GM21619 (cell line): ENCODE measurements around the gene NKAPL.

Source experiments
- ATAC-seq: cut with Tn5 transposase; IDR thresholded peaks from one replicate; pipeline ENCODE4 v1.9.1; 2021; ENCODE audit not compliant: unreplicated experiment

NKAPL gene

GRCh38 chr6:28245206-28245941, 13.7 kb upstream of the NKAPL start:
- ATAC-seq: no peak

DNA sequence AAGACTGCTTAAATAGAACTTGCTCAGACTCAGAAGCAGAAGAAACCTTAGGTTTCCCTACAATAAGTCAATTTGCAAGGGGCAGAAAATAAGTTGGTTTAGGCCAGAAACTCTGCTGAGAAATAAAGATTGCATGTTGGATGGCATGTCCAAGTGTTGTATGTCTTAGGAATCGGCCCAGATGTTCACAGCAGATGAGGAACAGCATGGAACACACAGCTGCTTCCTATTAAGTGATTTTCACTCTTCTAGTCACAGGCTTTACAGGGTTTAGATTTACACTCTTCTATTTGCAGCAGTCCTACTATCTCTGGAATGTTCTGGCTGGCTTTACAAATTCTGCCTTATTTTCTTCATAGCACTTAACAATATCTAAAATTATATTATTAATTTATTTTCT, 10.2 kb upstream of the NKAPL start:
- ATAC-seq: no peak

DNA sequence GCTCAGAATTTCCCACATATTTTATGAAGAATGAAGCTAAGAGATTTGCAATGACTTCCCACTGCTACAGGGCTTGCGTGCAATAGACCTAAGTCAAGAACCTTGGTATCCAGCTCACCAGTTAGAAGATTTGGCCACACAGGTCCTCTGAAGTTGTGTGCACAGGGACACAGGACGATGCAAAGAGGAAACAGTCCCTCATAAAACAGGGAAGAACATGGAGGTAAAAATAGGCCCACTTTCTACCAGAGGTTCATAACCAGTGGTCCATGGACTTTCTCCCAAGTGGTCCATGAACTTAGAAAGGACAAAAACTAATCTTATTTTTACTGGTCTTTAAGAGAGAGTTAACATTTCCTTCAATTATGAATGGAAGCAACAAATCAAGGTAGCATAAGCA, 8.3 kb upstream of the NKAPL start:
- no peak for ATAC-seq

GRCh38 chr6:28251661-28252008, 7.5 kb upstream of the NKAPL start:
- peak; percentile 40 for ATAC-seq

- peak; percentile 79 for ATAC-seq
These were observed 6.8 kb upstream of the NKAPL start, which contains the start of gene ZKSCAN4 for GRCh38 chr6:28252009-28252975. Gene ZKSCAN4 (minus strand): TSS chr6:28252269. CDS start chr6:28251980, 289 bp downstream.

DNA sequence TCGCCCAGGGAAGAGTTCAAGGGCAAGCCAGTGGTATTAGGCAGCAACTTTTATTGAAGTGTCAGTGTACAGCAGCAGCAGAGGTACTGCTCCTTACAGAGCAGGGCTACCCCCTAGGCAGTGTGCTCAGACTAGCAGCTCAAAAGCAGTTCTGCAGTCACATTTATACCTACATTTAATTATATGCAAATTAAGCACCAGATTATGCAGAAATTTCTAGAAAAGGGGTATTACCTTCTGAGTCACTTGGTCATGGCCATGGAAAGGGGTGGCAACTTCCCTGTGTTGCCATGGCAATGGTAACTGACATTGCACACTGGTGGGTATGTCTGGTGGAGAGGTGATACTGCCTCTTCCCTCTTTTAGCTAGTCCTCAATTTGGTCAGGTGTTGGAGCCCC, 5.0 kb upstream of the NKAPL start:
- ATAC-seq: no peak

- ATAC-seq: no peak
These were observed 2.1 kb upstream of the NKAPL start for GRCh38 chr6:28257042-28257441.

GRCh38 chr6:28263922-28264321, 4.8 kb downstream of the NKAPL start:
- ATAC-seq: no peak

DNA sequence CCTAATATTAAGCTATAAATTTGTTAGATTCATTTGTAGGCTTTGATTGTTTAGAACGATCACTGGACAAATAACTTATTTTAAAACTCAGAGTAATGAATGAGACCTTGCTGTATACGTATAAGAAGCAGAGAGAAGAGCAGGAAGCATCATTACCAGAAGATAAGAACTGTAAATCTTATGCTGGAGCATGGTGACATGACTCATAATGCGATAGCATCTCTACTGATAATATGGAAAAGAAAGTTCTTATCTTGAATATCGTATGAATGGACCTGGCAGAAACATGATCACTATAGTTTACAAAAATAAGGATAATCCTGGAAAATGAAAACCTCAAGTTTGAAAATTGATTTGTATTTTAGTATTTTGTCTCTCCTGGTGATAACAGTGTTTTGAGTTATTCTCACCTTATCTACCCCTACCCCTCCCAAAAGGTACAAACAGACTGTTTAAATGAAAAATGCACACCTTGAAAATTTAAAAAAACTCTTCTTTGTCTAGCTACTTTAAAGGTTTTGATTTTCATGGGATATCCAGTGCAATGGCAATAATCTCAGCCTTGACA, 5.8 kb downstream of the NKAPL start:
- ATAC-seq: no peak

DNA sequence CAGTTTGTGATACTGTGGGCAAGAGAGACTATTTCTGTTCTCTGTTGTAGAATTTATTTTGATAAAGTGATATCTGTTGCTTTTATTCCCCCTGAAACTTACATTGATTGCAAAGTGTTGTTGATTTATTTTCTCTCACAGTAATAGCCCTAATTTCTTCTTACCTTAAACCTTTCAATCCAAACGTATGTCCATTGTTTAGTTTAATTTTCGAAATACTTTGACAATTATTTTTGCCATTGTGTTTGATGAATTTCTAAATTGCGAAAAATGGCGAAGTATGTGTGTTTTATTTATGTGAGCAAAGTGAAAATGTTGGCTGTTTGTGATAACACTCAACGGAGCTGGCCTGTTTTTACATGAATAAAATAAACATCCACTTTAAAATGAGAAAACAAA, 7.5 kb downstream of the NKAPL start:
- ATAC-seq: no peak

GRCh38 chr6:28266962-28267694, 8.0 kb downstream of the NKAPL start, which contains the start of gene ZSCAN26:
Gene ZSCAN26 (plus strand): TSS chr6:28267143. CDS start chr6:28271920, 4,777 bp downstream.
- ATAC-seq: peak; percentile 93

DNA sequence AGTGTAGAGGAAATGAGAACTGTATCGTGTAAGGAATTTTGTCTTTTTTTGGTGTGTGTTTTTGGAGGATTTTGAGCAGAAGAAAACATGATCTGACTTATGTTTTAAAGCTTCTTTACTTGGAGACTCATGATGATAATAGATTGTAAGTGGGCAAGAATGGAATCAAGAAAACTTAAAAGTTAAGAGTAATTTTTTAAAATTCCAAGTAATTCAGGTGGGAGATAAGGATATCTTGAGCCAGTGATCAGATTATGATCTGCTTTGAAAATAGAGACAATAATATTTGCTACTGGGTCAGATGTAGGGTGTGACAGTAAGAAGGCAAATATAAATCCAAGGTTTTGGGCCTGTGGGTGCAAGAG, 8.6 kb downstream of the NKAPL start:
- ATAC-seq: no peak

GRCh38 chr6:28269492-28269891, 10.4 kb downstream of the NKAPL start:
- ATAC-seq: no peak

- no peak for ATAC-seq
These were observed 15.8 kb downstream of the NKAPL start for GRCh38 chr6:28274888-28275287.

DNA sequence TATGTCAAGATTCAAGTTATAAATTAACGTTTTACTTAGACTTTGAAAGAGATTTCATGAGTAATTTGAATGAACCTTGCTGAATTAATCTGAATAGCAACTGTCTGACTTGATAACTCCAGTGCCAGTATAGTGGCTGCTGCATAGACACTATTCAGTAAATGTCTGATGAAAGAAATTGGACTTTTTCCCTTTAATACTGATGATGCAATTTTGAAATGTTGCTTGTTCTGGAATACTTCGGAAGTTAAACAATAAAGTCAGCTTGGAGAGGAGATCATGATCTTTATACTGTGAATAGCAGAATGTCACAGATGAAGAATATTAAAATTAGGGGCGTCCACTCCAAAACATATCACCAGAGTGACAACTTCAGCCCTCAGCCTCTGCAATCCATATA, 18.6 kb downstream of the NKAPL start:
- ATAC-seq: no peak

DNA sequence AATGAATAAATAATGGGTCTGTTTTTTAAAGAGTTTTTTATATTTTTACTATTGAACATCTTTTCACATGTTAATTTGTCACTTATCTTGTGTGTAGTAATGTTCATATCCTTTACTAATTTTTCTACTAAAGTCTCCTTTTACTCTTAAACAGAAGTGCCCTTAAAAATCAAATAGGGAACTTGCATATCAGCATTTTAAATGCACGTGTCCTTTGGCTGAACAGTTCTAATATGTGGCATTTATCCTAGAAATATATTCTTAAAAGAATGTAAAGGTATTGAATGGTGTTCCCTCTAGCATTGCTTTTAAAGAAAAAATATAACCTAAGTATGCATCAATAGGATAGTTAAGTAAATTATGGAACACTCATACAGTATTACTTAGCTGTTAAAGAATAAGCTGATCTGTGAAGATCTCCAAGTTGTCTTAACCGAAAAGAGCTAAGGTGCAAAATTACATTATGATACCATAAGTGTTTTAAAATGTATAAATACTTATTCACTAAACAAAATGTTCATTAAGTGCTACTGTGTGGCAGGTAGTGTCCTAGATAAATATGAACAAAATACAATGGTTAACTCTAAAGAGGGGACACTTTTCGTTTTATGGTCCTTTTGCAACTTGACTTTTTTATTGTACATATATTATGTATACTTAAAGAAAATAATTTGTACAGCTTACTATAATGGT, 21.6 kb downstream of the NKAPL start:
- ATAC-seq: no peak

- peak; percentile 71 for ATAC-seq
These were observed 22.4 kb downstream of the NKAPL start, which contains the start of gene PGBD1 for GRCh38 chr6:28281288-28282064. Gene PGBD1 (plus strand): TSS chr6:28281572. CDS start chr6:28283814, 2,242 bp downstream.

DNA sequence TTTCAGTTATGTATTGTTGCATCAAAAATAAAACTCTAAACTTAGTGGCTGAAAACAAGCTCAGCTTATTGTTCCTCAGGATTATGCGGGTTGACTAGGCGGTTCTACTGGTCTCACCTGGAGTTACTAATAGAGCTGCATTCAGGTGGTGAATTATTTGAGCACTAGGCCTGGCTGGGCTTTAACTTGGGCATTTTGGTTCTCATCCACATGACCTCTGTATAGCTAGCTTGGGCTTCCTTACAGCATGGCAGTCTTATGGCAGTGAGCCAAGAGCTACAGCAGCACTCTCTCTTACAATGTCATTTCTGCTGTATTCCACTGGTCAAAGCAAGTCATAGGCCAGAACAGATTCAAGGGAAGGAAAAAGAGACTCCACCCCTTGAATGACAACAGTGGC, 23.8 kb downstream of the NKAPL start:
- ATAC-seq: no peak

GRCh38 chr6:28291573-28291972, 32.5 kb downstream of the NKAPL start:
- ATAC-seq: no peak

- ATAC-seq: no peak
These were observed 36.2 kb downstream of the NKAPL start for GRCh38 chr6:28295326-28295725.
